ENCODE measurements around the gene GNL2.
"Not testable (repeated sequence)": the region's sequence is repeated elsewhere in the genome, so short reads cannot be mapped to it uniquely, and the experiment has no call there.

The GNL2 gene

GRCh38 chr1:37532418-37533156 is 63.1 kb downstream of the GNL2 start:
- not testable (repeated sequence) for H3K9me2 ChIP-seq (replicated peaks; ENCODE audit: control insufficient read depth, low read length); H3K79me2 ChIP-seq (ENCODE audit: control insufficient read depth, low read length); H3K4me3 ChIP-seq (ENCODE audit: low read length); H3K9me3 ChIP-seq (ENCODE audit: control insufficient read depth, insufficient read depth, low read length); H3K4me2 ChIP-seq (ENCODE audit: low read length); H4K20me1 ChIP-seq (ENCODE audit: control insufficient read depth, insufficient read depth, low read depth, low read length); H3K4me1 ChIP-seq (ENCODE audit: control insufficient read depth, low read length); H3K27ac ChIP-seq (ENCODE audit: low read depth, low read length); H3F3A ChIP-seq (ENCODE audit: control insufficient read depth, insufficient read depth); H3K27me3 ChIP-seq (ENCODE audit: control insufficient read depth, low read length)
- H3K36me3 ChIP-seq (ENCODE audit: control insufficient read depth, low read length) = peaks cover 27% of the 10 kb centered on the region

DNA sequence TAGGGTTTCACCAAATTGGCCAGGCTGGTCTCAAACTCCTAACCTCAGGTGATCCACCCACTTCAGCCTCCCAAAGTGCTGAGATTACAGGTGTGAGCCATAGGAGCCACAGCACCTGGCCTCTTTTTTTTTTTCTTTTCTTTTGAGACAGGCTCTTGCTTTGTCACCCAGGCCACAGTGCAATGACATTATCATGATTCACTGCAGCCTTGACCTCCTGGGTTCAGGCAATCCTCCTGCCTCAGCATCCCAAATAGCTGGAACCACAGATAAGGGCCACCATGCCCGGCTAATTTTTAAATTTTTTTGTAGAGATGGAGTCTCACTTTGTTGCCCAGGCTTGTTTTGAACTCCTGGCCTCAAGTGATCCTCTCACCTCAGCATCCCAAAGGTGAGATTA is 65.8 kb downstream of the GNL2 start:
- H3F3A ChIP-seq (ENCODE audit: control insufficient read depth, insufficient read depth); H3K4me2 ChIP-seq (ENCODE audit: low read length); H3K27me3 ChIP-seq (ENCODE audit: control insufficient read depth, low read length): not testable (repeated sequence)

GRCh38 chr1:37519613-37520012 is 76.1 kb downstream of the GNL2 start:
- no peaks in the 10 kb centered on the region for H4K20me1 ChIP-seq (ENCODE audit: control insufficient read depth, insufficient read depth, low read depth, low read length)
- no peak for TF ChIP-seq EZH2phosphoT487 (IDR thresholded peaks at IDR 0.05; ENCODE audit: borderline replicate concordance, low read length)
- TF ChIP-seq, protein P1, sequence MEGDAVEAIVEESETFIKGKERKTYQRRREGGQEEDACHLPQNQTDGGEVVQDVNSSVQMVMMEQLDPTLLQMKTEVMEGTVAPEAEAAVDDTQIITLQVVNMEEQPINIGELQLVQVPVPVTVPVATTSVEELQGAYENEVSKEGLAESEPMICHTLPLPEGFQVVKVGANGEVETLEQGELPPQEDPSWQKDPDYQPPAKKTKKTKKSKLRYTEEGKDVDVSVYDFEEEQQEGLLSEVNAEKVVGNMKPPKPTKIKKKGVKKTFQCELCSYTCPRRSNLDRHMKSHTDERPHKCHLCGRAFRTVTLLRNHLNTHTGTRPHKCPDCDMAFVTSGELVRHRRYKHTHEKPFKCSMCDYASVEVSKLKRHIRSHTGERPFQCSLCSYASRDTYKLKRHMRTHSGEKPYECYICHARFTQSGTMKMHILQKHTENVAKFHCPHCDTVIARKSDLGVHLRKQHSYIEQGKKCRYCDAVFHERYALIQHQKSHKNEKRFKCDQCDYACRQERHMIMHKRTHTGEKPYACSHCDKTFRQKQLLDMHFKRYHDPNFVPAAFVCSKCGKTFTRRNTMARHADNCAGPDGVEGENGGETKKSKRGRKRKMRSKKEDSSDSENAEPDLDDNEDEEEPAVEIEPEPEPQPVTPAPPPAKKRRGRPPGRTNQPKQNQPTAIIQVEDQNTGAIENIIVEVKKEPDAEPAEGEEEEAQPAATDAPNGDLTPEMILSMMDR (IDR thresholded peaks at IDR 0.05; ENCODE audit: low read depth, low read length, poor library complexity, severe bottlenecking) = no peak
- no peaks in the 10 kb centered on the region for H3K9me2 ChIP-seq (replicated peaks; ENCODE audit: control insufficient read depth, low read length)
- H3K79me2 ChIP-seq (ENCODE audit: control insufficient read depth, low read length) = no peaks in the 10 kb centered on the region
- H3K4me3 ChIP-seq (ENCODE audit: low read length) = no peak overlapping the region
- no peaks in the 10 kb centered on the region for H3K9me3 ChIP-seq (ENCODE audit: control insufficient read depth, insufficient read depth, low read length)
- peaks cover 10% of the 10 kb centered on the region for H3K4me1 ChIP-seq (ENCODE audit: control insufficient read depth, low read length)
- H3K4me2 ChIP-seq (ENCODE audit: low read length) = no peak overlapping the region
- no peaks in the 10 kb centered on the region for H3K36me3 ChIP-seq (ENCODE audit: control insufficient read depth, low read length)
- H3K27me3 ChIP-seq (ENCODE audit: control insufficient read depth, low read length) = no peaks in the 10 kb centered on the region
- no peaks in the 10 kb centered on the region for H3F3A ChIP-seq (ENCODE audit: control insufficient read depth, insufficient read depth)
- no peak overlapping the region for H3K27ac ChIP-seq (ENCODE audit: low read depth, low read length)

More for the DNA sequence above, 65.8 kb downstream of the GNL2 start:
- not testable (repeated sequence) for H3K27ac ChIP-seq (ENCODE audit: low read depth, low read length); H3K9me2 ChIP-seq (replicated peaks; ENCODE audit: control insufficient read depth, low read length); H3K4me1 ChIP-seq (ENCODE audit: control insufficient read depth, low read length); H3K9me3 ChIP-seq (ENCODE audit: control insufficient read depth, insufficient read depth, low read length); H3K36me3 ChIP-seq (ENCODE audit: control insufficient read depth, low read length); H3K4me3 ChIP-seq (ENCODE audit: low read length); H4K20me1 ChIP-seq (ENCODE audit: control insufficient read depth, insufficient read depth, low read depth, low read length); H3K79me2 ChIP-seq (ENCODE audit: control insufficient read depth, low read length)

- not testable (repeated sequence) for H3K4me3 ChIP-seq (ENCODE audit: low read length); H3K9me3 ChIP-seq (ENCODE audit: control insufficient read depth, insufficient read depth, low read length); H3K4me2 ChIP-seq (ENCODE audit: low read length); H4K20me1 ChIP-seq (ENCODE audit: control insufficient read depth, insufficient read depth, low read depth, low read length); H3K36me3 ChIP-seq (ENCODE audit: control insufficient read depth, low read length); H3F3A ChIP-seq (ENCODE audit: control insufficient read depth, insufficient read depth); H3K79me2 ChIP-seq (ENCODE audit: control insufficient read depth, low read length); H3K27me3 ChIP-seq (ENCODE audit: control insufficient read depth, low read length); H3K9me2 ChIP-seq (replicated peaks; ENCODE audit: control insufficient read depth, low read length); H3K27ac ChIP-seq (ENCODE audit: low read depth, low read length)
- peaks cover 10% of the 10 kb centered on the region for H3K4me1 ChIP-seq (ENCODE audit: control insufficient read depth, low read length)
Observed at GRCh38 chr1:37518929-37519328, 76.8 kb downstream of the GNL2 start.

DNA sequence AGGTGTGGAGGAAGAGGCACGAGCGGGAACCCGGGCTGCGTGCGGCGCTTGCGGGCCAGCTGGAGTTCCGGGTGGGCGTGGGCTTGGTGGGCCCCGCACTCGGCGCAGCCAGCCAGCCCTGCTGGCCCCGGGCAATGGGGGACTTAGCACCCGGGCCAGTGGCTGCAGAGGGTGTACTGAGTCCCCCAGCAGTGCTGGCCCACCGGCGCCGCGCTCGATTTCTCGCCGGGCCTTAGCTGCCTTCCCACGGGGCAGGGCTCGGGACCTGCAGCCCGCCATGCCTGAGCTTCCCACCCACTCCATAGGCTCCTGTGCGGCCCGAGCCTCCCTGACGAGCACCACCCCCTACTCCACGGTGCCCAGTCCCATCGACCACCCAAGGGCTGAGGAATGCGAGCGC is 77.5 kb downstream of the GNL2 start:
- not testable (repeated sequence) for H4K20me1 ChIP-seq (ENCODE audit: control insufficient read depth, insufficient read depth, low read depth, low read length); H3K27ac ChIP-seq (ENCODE audit: low read depth, low read length); H3K4me3 ChIP-seq (ENCODE audit: low read length); H3K36me3 ChIP-seq (ENCODE audit: control insufficient read depth, low read length); H3K4me2 ChIP-seq (ENCODE audit: low read length); H3K9me3 ChIP-seq (ENCODE audit: control insufficient read depth, insufficient read depth, low read length); H3F3A ChIP-seq (ENCODE audit: control insufficient read depth, insufficient read depth); H3K9me2 ChIP-seq (replicated peaks; ENCODE audit: control insufficient read depth, low read length); H3K27me3 ChIP-seq (ENCODE audit: control insufficient read depth, low read length)
- Histone ChIP-seq H3K79me2 (ENCODE audit: control insufficient read depth, low read length) (peaks cover 12% of the 10 kb centered on the region), H3K4me1 (ENCODE audit: control insufficient read depth, low read length) (peaks cover 16% of the 10 kb centered on the region)

Data from DOHH2 (cell line).